SK-N-SH treated with all-trans-retinoic acid at 6 μM for 48 hours (cell line): ENCODE results near the gene TNFAIP8.
"Not testable (repeated sequence)": the region's sequence is repeated elsewhere in the genome, so short reads cannot be mapped to it uniquely, and the experiment has no call there.

Source experiments
- ATAC-seq: fragments of 200-7000 bp; cut with Tn5 transposase; 3 replicates; pipeline ENCODE4 v1.9.1; 2020; ENCODE audit warnings: mild to moderate bottlenecking, moderate library complexity
- ARNTL ChIP-seq: fragments of 450-650 bp; formaldehyde crosslinking; IDR thresholded peaks from 2 replicates; pipeline ENCODE4 v1.5.0; 2020; ENCODE audit warnings: low read depth, mild to moderate bottlenecking, moderate library complexity, borderline replicate concordance
- BACH2 ChIP-seq: fragments of 250-450 bp; sonication (Bioruptor Pico); IDR thresholded peaks from 2 replicates; pipeline ENCODE4 v1.9.0; 2021; ENCODE audit warnings: mild to moderate bottlenecking, borderline replicate concordance
- ESRRG ChIP-seq: fragments of 250-450 bp; sonication (Bioruptor Pico); IDR thresholded peaks from 2 replicates; pipeline ENCODE4 v1.6.1; 2021; ENCODE audit warnings: mild to moderate bottlenecking
- GLIS3 ChIP-seq: fragments of 250-450 bp; sonication (Bioruptor Pico); IDR thresholded peaks from 2 replicates; pipeline ENCODE4 v1.5.0; 2020; ENCODE audit warnings: mild to moderate bottlenecking, moderate library complexity
- OSR1 ChIP-seq: fragments of 250-450 bp; sonication (Bioruptor Pico); IDR thresholded peaks from 2 replicates; pipeline ENCODE4 v1.8.0; 2022; ENCODE audit warnings: moderate library complexity, mild to moderate bottlenecking, inconsistent platforms
- PPARA ChIP-seq: fragments of 250-450 bp; sonication (Bioruptor Pico); IDR thresholded peaks from 2 replicates; pipeline ENCODE4 v1.5.0; 2020; ENCODE audit warnings: mild to moderate bottlenecking, borderline replicate concordance
- SNAI2 ChIP-seq: fragments of 250-450 bp; sonication (Bioruptor Pico); IDR thresholded peaks from 2 replicates; pipeline ENCODE4 v1.5.0; 2020; ENCODE audit warnings: mild to moderate bottlenecking, moderate library complexity
- TCF4 ChIP-seq: fragments of 250-450 bp; sonication (Bioruptor Pico); IDR thresholded peaks from 2 replicates; pipeline ENCODE4 v1.8.0; 2021; ENCODE audit warnings: mild to moderate bottlenecking, moderate library complexity, borderline replicate concordance
- TOX ChIP-seq: fragments of 250-450 bp; sonication (Bioruptor Pico); IDR thresholded peaks from 2 replicates; pipeline ENCODE4 v1.8.0; 2021; ENCODE audit warnings: mild to moderate bottlenecking, moderate library complexity, borderline replicate concordance
- ZC3H10 ChIP-seq: fragments of 250-450 bp; sonication (Bioruptor Pico); IDR thresholded peaks from 2 replicates; pipeline ENCODE4 v1.5.1; 2021; ENCODE audit warnings: mild to moderate bottlenecking, moderate library complexity
- ZFP3 ChIP-seq: fragments of 250-450 bp; sonication (Bioruptor Pico); IDR thresholded peaks from 2 replicates; pipeline ENCODE4 v1.5.0; 2020; ENCODE audit warnings: mild to moderate bottlenecking, moderate library complexity
- ZFP30 ChIP-seq: fragments of 450-650 bp; formaldehyde crosslinking; IDR thresholded peaks from 2 replicates; pipeline ENCODE4 v1.5.0; 2022; ENCODE audit warnings: mild to moderate bottlenecking, moderate library complexity
- ZNF565 ChIP-seq: fragments of 450-650 bp; formaldehyde crosslinking; conservative IDR thresholded peaks from 2 replicates; pipeline ENCODE4 v1.5.0; 2020; ENCODE audit warnings: low read depth, mild to moderate bottlenecking, moderate library complexity
- ZNF8 ChIP-seq: fragments of 450-650 bp; formaldehyde crosslinking; IDR thresholded peaks from 2 replicates; pipeline ENCODE4 v1.5.0; 2020; ENCODE audit warnings: mild to moderate bottlenecking, moderate library complexity
- TF ChIP-seq, protein P1 (sequence below): fragments of 250-450 bp; sonication (Bioruptor Pico); IDR thresholded peaks from 2 replicates; pipeline ENCODE4 v1.5.1; 2021; ENCODE audit warnings: mild to moderate bottlenecking, moderate library complexity
- TF ChIP-seq, protein P2 (sequence below): fragments of 250-450 bp; sonication (Bioruptor Pico); IDR thresholded peaks from 2 replicates; pipeline ENCODE4 v1.5.0; 2020; ENCODE audit warnings: mild to moderate bottlenecking, moderate library complexity
- TF ChIP-seq, protein P3 (sequence below): fragments of 250-450 bp; sonication (Bioruptor Pico); IDR thresholded peaks from 2 replicates; pipeline ENCODE4 v1.8.0; 2020; ENCODE audit warnings: mild to moderate bottlenecking, moderate library complexity, borderline replicate concordance
- TF ChIP-seq, protein P4 (sequence below): fragments of 250-450 bp; sonication (Bioruptor Pico); IDR thresholded peaks from 2 replicates; pipeline ENCODE4 v1.8.0; 2021; ENCODE audit warnings: low read depth, mild to moderate bottlenecking, moderate library complexity, borderline replicate concordance

TNFAIP8 gene

DNA sequence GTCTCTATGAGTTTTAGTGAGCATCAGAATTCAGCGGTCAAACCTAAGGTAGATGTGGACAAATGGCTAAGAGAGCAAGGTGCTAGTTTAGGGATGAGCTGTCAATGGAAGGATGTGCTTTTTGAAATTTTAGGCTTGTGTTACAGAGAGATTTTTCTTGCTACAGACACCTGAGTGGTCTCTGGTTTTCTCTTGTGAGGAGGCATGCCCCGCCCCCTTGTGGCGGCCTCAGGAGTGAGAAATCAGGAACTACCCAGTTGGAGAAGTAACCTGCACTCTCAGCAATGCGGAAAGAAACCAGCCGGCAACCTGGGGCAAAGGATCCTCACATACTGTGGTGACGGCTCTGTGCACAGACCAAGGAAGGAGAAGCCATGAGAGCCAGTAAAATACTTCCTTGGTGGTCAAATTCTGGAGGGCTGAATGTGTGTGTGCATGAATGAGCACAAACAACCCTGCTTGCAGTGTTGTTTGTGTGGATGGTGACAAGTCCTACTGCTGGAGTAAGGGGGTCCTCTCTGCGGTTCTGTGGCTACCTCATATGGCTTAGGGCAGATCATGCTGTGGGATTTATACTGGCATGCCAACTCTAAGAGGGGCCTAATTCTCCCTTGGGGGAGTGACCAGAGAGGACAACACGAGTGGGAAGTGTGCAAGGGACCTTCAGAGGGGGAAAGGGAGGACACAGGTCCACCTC, 79.8 kb downstream of the TNFAIP8 start:
- TF ChIP-seq TCF4 (CRISPR knock-in tag) (no peak), SNAI2 (no peak), ESRRG (CRISPR knock-in tag) (no peak), ZFP30 (CRISPR knock-in tag) (no peak), GLIS3 (CRISPR knock-in tag) (no peak), ARNTL (CRISPR knock-in tag) (no peak), PPARA (CRISPR knock-in tag) (no peak), ZNF565 (CRISPR knock-in tag) (no peak), ZC3H10 (CRISPR knock-in tag) (no peak), OSR1 (CRISPR knock-in tag) (no peak), TOX (no peak), ZNF8 (CRISPR knock-in tag) (no peak), ZFP3 (CRISPR knock-in tag) (no peak), BACH2 (CRISPR knock-in tag) (no peak)
- TF ChIP-seq, protein P1, sequence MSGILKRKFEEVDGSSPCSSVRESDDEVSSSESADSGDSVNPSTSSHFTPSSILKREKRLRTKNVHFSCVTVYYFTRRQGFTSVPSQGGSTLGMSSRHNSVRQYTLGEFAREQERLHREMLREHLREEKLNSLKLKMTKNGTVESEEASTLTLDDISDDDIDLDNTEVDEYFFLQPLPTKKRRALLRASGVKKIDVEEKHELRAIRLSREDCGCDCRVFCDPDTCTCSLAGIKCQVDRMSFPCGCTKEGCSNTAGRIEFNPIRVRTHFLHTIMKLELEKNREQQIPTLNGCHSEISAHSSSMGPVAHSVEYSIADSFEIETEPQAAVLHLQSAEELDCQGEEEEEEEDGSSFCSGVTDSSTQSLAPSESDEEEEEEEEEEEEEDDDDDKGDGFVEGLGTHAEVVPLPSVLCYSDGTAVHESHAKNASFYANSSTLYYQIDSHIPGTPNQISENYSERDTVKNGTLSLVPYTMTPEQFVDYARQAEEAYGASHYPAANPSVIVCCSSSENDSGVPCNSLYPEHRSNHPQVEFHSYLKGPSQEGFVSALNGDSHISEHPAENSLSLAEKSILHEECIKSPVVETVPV (CRISPR knock-in tag), result no peak
- TF ChIP-seq, protein P2, sequence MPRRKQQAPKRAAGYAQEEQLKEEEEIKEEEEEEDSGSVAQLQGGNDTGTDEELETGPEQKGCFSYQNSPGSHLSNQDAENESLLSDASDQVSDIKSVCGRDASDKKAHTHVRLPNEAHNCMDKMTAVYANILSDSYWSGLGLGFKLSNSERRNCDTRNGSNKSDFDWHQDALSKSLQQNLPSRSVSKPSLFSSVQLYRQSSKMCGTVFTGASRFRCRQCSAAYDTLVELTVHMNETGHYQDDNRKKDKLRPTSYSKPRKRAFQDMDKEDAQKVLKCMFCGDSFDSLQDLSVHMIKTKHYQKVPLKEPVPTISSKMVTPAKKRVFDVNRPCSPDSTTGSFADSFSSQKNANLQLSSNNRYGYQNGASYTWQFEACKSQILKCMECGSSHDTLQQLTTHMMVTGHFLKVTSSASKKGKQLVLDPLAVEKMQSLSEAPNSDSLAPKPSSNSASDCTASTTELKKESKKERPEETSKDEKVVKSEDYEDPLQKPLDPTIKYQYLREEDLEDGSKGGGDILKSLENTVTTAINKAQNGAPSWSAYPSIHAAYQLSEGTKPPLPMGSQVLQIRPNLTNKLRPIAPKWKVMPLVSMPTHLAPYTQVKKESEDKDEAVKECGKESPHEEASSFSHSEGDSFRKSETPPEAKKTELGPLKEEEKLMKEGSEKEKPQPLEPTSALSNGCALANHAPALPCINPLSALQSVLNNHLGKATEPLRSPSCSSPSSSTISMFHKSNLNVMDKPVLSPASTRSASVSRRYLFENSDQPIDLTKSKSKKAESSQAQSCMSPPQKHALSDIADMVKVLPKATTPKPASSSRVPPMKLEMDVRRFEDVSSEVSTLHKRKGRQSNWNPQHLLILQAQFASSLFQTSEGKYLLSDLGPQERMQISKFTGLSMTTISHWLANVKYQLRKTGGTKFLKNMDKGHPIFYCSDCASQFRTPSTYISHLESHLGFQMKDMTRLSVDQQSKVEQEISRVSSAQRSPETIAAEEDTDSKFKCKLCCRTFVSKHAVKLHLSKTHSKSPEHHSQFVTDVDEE (CRISPR knock-in tag), result no peak
- TF ChIP-seq, protein P3, sequence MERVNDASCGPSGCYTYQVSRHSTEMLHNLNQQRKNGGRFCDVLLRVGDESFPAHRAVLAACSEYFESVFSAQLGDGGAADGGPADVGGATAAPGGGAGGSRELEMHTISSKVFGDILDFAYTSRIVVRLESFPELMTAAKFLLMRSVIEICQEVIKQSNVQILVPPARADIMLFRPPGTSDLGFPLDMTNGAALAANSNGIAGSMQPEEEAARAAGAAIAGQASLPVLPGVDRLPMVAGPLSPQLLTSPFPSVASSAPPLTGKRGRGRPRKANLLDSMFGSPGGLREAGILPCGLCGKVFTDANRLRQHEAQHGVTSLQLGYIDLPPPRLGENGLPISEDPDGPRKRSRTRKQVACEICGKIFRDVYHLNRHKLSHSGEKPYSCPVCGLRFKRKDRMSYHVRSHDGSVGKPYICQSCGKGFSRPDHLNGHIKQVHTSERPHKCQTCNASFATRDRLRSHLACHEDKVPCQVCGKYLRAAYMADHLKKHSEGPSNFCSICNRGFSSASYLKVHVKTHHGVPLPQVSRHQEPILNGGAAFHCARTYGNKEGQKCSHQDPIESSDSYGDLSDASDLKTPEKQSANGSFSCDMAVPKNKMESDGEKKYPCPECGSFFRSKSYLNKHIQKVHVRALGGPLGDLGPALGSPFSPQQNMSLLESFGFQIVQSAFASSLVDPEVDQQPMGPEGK, result no peak
- TF ChIP-seq, protein P4, sequence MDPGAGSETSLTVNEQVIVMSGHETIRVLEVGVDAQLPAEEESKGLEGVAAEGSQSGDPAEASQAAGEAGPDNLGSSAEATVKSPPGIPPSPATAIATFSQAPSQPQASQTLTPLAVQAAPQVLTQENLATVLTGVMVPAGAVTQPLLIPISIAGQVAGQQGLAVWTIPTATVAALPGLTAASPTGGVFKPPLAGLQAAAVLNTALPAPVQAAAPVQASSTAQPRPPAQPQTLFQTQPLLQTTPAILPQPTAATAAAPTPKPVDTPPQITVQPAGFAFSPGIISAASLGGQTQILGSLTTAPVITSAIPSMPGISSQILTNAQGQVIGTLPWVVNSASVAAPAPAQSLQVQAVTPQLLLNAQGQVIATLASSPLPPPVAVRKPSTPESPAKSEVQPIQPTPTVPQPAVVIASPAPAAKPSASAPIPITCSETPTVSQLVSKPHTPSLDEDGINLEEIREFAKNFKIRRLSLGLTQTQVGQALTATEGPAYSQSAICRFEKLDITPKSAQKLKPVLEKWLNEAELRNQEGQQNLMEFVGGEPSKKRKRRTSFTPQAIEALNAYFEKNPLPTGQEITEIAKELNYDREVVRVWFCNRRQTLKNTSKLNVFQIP (CRISPR knock-in tag), result no peak
- TF ChIP-seq, all 23 proteins: peak for 0
- peak; percentile 72 for ATAC-seq

DNA sequence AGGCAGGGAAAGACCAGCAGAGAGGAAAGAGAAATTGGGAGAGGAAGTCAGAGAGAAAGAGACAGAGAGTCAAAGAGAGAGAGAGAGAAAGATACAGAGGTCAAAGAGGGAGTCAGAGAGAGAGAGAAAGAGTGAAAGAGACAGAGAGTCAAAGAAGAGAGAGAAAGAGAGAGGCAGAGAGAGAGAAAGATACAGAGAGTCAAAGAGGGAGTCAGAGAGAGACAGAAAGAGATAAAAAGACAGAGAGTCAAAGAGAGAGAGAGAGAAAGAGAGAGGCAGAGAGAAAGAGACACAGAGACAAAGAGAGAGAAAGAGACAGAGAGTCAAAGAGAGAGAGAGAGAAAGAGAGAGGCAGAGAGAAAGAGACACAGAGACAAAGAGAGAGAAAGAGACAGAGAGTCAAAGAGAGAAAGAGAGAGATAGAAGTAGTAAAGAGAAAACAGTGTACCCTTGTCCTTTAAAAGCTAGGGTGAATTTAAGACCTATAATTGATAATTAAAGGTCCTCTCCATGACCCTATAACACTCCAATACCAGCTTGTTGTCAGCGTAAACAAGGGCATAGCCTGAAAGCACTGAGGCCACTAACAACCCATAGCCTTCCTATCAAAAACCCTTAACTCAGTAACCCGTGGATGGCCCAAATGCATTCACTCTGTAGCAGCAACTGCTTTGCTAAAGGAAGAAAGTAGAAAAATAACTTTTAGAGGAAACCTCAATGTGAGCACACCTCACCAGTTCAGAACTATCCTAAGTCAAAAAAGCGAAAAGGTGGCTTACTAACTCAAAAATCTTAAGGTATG, 82.2 kb downstream of the TNFAIP8 start:
- not testable (repeated sequence) for ATAC-seq

DNA sequence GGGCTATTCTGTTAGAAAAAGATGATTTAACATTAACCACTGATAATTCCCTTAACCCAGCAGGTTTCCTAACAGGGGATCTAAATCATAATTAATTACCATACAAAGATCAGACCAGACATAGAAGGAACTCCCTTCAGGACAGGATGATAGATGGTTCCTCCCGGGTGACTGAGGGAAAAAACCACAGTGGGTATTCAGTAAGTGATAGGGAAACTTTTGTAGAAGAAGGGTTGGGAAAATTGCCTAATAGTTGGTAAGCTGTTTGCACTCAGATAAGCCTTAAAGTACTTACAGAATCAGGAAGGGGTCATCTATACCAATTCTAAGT, 82.7 kb downstream of the TNFAIP8 start:
- not testable (repeated sequence) for ATAC-seq

DNA sequence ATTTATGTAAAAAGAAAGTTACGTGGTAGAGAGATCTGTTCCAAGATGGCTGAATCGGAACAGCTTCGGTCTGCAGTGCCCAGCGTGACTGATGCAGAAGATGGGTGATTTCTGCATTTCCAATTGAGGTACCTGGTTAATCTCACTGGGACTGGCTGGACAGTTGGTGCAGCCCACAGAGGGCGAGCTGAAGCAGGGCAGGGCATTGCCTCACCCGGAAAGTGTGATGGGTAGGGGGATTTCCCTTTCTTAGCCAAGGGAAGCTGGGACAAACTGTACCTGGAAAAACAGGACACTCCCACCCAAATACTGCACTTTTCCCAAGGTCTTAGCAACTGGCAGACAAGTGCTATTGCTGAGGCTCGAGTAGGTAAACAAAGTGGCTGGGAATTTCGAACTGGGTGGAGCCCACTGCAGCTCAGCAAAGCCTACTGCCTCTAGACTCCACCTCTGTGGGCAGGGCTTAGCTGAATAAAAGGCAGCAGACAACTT, 83.4 kb downstream of the TNFAIP8 start:
- peak; percentile 45; the same call in 2 of the 3 replicates for ATAC-seq
- TF ChIP-seq TOX (no peak), SNAI2 (no peak)
- TF ChIP-seq, protein P2 (CRISPR knock-in tag), result no peak
- TF ChIP-seq, all 23 proteins: peak for 0

DNA sequence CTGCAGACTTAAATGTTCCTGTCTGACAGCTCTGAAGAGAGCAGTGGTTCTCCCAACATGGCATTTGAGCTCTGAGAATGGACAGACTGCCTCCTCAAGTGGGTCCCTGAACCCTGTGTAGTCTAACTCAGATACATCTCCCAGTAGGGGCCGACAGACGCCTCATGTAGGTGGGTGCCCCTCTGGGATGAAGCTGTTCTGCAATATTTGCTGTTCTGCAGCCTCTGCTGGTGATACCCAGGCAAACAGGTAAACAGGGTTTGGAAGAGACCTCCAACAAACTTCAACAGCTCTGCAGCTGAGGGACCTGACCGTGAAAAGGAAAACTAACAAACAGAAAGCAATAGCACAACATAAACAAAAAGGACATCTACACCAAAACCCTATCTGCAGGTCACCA, 83.8 kb downstream of the TNFAIP8 start:
- ATAC-seq, result not testable (repeated sequence)

DNA sequence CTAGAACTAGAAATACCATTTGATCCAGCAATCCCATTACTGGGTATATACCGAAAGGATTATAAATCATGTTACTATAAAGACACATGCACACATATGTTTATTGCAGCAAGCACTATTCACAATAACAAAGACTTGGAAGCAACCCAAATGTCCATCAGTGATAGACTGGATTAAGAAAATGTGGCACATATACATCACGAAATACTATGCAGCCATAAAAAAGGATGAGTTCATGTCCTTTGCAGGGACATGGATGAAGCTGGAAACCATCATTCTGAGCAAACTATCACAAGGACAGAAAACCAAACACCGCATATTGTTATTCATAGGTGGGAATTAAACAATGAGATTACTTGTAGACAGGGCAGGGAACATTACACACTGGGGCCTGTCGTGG, 88.8 kb downstream of the TNFAIP8 start:
- not testable (repeated sequence) for ATAC-seq
